M059J (cell line): ENCODE results near the gene CDH13. TPM values are rescaled to one million over a fixed set of nuclear protein-coding genes. Genes with fewer than 3 reads are reported as not detected.
A peak's percentile ranks its signal among the peaks of the same experiment; 100 is the strongest.

Source experiments
- DNase-seq: peaks from one replicate; pipeline ENCODE4 v3.0.0-alpha.2; 2012; ENCODE audit warnings: low read depth
- total RNA-seq: library from RNA; depleted of rRNA; stranded (reverse); fragments of >200 nt; shearing (Covaris generic); gene quantifications from 2 replicates; pipeline ENCODE4 v1.2.3, GENCODE V29; 2014

Gene CDH13
- total RNA-seq, 1 experiment from 2014 or later, result 61.5 TPM

GRCh38 chr16:83599789-83600462 lies 973.2 kb downstream of the CDH13 start:
- DNase-seq, result peak; percentile 48

DNA sequence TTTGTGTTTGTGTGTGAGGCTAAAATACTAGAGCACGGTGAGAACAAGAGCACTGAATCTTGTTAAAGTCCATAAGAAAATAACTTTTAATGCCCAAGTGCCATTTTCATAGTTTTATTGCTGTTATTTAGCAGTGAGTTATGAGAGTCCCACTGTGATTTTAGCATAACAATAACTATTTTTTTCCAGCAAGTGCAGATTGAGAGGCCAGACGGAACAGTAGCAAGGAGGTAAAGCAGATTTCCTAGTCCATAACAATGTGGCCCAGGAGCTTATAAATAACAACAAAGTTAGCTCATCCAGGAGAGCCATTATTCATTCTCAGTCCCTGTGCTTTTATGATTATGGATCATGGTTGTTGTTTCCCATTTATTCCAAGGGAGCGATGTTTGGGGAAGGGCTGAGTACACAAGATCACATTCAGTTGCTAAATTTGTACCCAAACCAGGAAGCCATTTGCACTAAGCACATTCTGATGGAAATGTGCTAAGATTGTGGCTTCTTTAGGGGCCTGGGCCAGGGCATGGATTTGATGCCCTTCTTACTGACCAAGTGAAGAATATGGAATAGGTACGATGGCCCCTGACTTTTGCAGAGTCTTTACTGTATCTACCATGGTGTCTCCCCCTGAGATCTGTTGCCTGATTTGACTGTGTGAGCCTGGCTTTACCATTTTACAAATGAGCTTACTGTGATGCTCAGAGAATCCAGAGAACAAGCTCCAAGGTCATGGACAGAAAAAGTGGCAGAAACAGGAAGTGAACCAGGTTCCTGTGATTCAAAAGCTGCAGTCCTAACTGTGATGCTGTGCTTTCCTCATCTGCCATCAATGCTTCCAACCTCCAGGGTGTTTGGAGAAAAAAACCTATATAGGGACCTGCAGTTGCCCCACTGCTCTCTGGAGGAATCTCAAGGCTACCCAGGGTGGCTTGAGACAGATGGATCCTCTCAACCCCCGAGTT lies 976.3 kb downstream of the CDH13 start:
- no peak for DNase-seq

GRCh38 chr16:83603723-83604570 lies 977.2 kb downstream of the CDH13 start:
- no peak for DNase-seq

- no peak for DNase-seq
These were observed 979.8 kb downstream of the CDH13 start for GRCh38 chr16:83606486-83607030.

- DNase-seq, result no peak
These were observed 982.4 kb downstream of the CDH13 start for GRCh38 chr16:83609178-83609577.

- peak; percentile 55 for DNase-seq
These were observed 988.6 kb downstream of the CDH13 start for GRCh38 chr16:83615141-83615952.

- no peak for DNase-seq
These were observed 989.2 kb downstream of the CDH13 start for GRCh38 chr16:83615953-83616350.

GRCh38 chr16:83619381-83620150 lies 992.8 kb downstream of the CDH13 start:
- peak; percentile 46 for DNase-seq

DNA sequence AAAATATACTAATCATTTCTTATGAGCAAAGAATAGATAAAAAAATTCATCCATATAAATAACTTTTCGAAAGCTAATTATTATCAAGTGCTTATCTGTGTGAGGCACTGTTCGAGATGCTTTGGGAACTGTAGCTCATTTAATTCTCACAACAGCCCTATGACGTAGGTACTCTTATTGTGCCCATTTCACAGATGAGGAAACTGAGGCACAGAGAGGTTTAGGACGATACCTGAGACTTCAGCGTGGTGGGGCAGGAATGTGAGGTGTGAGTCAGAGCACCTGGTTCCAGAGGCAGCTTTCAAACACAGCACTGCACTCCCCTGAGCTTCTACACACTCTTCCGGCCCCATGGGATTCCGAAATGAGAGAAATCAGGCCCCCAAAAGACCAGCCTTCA lies 995.2 kb downstream of the CDH13 start:
- DNase-seq, result no peak

DNA sequence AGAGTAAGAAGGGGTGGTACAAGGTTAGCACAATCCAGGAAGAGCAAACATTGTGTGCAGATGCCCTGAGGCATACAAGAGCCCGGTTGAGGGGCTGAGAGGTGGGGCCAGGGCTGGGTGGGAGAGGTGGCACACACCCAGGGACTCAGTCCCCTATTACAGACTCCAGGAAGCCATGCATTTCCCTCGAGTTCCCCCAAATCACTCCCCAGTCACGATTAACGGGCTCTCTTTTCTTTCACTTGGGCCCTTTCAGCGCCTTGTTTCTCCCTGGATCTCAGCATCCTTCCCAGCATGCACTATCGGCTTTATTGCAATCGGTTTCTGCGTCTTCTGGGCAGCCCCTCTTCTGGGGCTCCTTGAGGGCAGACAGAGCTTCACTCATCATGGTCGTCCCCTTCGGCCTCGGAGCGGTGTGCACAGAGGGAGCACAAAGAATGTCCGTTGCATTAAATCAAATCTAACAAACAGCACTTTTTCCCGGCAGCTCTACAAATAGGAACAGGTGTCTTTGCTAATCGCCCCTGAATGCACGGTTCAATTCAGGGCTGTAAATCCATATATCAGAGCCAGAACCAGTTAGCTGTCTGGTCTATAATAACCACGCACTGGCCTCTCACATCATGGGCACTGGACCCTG lies 996.4 kb downstream of the CDH13 start:
- no peak for DNase-seq

- no peak for DNase-seq
These were observed 997.1 kb downstream of the CDH13 start for GRCh38 chr16:83623892-83624291.

GRCh38 chr16:83624429-83625120 lies 997.8 kb downstream of the CDH13 start:
- no peak for DNase-seq

DNA sequence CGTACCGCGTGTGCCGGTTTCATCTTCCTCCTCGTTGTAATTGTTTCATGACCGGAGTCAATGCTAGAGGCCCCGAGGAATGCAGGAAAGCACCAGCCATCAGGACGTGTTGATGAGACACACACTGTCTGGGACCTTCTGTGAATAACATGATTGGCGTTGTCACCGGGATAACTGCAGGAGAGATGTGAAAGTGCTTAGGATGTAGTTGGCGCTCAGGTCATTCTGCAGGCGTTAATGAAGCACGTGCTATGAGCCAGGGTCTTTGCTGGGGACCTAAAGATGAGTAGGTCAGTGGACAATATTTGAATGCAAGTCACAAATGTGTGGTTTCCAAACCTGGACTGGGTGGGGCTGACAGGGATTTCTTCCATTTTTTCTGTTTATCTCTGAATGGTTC lies 999.4 kb downstream of the CDH13 start:
- DNase-seq, result no peak

GRCh38 chr16:83626676-83627075 lies 999.9 kb downstream of the CDH13 start:
- no peak for DNase-seq

DNA sequence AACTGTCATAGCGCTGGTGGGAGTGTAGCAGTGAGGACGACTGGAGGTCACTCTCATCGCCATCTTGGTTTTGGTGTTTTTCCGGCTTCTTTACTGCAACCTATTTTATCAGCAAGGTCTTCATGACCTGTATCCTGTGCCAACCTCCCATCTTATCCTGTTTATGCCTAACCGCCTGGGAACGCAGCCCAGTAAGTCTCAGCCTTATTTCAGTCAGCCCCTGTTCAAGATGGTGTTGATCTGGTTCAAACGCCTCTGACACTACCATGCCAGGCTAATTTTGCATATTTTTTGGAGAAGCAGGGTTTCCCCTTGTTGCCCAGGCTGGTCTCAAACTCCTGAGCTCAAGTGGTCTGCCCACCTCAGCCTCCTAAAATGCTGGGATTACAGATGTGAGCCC lies 1001.2 kb downstream of the CDH13 start:
- DNase-seq, result no peak

GRCh38 chr16:83629426-83629825 lies 1002.7 kb downstream of the CDH13 start:
- DNase-seq, result no peak

DNA sequence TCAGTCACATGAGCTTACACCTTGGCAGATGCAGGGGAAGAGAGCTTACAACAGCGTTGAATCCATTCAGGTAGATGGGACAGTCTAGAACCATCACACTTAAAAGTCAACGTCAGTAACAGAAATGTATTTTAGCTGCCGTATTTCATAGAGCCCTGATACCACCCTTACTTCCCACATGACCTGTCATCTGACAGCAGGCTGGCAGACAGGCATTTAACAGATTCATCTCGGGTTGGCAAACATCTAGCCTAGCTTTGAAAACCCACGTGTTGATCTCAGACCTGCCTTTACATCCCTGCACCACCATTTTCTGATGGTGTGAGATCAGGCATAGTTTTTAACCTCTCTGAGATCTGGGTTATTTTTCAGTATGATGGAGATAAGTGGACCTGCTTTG lies 1003.1 kb downstream of the CDH13 start:
- no peak for DNase-seq

- peak; percentile 68 for DNase-seq
These were observed 1004.2 kb downstream of the CDH13 start for GRCh38 chr16:83630979-83631378.

- no peak for DNase-seq
These were observed 1006.5 kb downstream of the CDH13 start for GRCh38 chr16:83633286-83633685.
